Left kidney (tissue), 2 donors: Measurements from ENCODE around the gene PSD4. TPM values are rescaled to one million over a fixed set of nuclear protein-coding genes. Genes with fewer than 3 reads are reported as not detected.

ENCODE experiments used
- DNase-seq: peaks from one replicate; pipeline ENCODE4 v3.0.0-alpha.2; 2013
- polyA plus RNA-seq: library from polyadenylated mRNA; unstranded; fragments of 120-200 nt; gene quantifications from one replicate; pipeline ENCODE4 v1.2.1, GENCODE V29; 2013; ENCODE audit not compliant: insufficient read length

The PSD4 gene
- polyA plus RNA-seq, 1 donor, result 10.0 TPM

DNA sequence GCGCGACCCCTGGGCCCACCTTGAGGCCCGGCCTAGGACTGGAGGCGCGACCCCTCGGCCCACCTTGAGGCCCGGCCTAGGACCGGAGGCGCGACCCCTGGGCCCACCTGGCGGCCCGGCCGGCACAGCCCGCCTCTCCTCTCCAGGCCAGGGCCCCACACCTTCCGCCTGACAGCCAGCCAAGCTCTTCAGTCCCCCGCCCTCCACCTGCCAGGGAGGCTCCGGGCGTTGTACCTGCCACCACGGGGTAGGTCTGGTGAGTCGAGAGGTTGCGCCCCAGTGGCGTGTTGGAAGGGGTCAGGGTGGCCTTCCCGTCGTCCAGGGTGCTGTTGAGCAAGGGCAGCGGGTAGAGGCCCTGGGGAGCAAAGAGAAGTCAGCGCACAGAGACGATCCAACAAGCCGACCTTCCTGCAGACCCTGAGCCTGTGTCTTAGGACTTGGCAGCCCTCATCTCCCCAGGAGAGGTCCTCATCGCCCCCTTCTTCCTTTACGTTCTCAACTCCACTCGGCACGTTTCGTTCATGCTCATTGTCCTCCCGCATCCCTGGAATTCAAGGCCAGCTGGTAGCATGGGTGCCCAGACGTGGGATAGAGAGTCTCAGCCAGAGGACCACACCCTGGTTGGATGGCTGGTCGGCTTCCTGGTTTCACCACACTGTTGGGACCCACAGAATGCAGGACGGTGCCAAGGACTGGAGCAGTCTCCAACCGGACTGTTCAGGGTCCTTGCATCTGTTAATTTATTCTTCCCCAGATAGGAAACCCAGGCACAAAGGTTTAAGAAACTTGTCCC, 62.8 kb downstream of the PSD4 start:
- DNase-seq, result no peak

DNA sequence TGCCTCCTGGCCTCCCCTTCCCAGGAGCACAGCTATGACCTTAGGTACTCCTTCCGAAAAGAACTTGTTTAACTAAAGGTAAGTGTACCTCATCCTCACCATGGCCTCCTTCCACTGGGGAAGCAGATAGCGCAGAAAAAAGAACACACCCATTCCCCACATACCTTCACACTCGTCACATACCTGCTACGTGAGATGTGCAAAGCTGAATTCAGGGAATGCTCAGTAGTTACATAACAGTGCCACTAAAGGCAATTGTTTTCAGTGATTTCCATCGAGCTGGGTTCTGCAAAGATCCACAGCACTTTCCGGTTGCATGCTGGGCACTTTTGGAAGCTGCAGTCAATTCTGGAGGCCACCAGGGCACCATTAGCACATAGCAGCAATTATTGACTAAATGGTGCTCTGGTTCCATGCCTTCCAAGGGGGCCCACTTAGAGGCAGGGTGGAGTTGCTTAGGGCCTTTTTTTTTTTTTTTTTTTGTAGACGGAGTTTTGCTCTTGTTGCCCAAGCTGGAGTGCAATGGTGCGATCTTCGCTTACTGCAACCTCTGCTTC, 63.9 kb downstream of the PSD4 start:
- no peak for DNase-seq

DNA sequence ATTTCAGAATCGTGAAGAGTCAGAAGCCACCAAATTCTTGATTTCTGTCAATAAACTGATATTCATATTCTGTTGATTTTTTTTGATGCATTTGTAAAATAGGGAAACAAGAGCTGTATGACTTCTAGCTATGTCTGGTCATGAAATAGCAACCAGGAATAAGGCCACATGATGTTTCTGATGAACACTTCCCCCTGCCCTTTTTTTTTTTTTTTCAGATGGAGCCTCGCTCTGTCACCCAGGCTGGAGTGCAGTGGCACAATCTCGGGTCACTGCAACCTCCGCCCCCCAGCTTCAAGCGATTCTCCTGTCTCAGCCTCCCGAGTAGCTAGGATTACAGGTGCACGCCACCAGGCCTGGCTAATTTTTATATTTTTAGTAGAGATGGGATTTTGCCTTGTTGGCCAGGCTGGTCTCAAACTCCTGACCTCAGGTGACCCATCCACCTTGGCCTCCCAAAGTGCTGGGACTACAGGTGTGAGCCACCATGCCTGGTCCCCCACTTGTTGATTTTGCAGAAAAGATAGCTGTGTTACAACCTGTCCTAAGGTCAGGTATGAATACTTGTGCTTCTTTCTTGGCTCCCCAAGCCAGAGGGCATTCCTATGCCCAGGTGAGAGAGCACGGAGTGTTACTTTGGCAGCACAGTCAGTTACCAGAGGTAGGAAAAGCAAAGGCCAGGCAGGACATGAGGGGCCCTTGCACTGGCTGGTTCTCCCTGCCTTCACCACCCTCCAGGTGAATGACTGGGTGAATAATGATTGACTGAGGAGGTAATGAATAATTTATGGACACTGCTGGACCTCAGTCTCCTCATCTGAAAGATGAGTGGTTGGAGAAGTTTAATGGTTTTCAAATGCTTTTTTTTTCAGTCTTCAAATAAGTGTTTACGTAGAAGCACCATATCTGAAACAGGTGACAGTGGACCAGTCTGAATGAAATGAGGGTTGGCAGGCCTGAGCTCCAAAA, 65.4 kb downstream of the PSD4 start:
- no peak for DNase-seq

DNA sequence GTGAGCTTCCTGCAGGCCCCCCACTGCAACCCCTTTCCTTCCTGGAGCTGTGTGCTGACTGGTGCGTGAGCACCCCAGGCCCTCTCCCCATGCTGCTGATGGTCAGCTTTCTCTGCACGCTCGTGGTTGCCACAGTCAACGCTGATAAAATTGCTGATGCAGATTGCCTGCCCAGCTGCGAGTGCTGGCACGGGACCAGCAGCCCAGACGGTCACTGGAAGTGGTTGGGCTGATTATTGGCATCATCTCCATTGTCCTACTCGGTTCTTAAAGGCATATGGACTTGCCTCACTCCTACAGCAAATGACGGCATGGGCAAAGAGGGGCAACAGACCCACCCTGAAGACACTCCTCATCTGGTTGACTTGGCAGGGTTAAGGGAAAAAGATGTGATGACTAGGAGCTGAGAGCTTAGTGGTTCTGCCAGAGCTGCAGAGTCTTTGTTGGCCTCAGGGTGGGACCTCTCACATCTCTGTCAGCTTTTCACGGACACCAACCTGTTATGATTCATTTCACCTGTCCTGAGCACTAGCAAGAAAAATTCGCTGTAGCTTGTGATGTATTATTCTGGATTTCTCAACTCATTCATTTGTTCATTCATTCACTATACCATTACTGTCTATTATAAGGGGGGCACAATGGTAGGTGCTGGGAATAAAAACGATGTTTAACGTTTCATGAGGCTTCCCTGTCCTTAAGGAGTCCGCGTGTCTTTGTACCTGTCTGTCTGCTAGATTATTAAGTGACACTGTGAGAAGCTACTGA, 66.6 kb downstream of the PSD4 start:
- DNase-seq, result no peak

DNA sequence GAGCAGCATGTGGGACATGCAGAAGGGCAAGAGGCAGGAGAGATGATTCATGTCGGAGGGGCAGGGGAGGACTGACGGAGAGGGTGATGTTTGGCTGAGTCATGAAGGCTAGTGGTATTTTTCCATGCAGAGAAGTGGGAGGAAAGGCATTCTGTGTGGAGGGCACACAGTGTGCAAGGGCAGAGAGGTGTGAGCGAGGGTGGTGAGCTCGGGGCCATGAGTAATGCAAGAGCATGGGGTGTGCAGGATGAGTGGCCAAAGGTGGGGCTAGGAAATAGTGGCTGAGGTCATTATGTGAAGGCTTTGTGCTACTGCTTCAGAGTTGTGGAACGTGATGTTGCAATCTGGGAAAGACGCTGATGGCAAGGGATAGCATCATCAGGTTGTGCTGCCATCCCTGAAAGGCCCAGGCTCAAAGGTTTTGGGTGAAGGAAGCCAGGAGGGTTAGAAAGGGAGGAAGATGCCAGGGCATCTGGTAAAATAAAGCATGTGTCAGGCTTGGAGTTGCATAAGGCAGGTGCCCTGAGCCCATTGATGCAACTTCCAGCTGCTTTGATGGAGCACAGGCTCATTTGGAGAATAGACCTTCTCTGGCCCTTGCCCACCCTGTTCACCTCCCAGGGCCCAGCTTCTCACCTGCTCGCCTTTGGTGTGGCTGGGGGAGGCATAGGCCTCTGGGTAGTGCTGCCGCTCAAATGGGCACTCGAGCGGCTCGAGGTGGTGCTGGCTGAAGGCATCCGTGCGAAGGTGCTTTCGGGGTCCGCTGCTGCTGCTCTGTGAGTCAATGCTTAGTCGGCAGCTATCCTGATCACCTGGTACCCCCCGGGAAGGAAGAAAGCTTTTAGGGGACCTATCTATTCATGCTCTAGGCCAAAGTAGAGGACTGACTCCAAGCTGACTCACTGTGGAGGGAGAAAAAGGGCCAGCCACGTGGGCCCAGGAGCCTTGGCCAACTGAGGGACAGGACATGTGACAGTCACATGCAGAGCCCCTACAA, 67.4 kb downstream of the PSD4 start:
- DNase-seq, result no peak

DNA sequence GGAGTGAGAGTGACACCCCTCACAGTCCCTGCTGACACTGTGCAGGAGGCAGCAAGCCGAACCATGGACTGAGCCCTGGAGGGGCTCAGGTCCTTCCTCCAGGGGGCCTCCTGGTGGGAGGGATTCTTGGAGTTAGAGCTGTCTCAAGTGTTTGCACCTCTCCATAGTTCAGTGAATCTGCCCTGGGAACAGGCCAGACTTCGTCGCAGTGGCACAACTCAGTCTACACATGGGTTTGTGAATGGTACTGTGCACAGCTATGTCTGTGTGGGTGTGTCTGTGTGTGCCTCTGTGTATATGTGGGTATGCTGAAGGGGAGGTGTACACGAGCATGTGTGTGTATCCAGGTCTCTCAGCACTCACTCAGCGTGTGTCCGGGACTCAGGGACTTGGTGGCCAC, 68.6 kb downstream of the PSD4 start:
- DNase-seq, result no peak

DNA sequence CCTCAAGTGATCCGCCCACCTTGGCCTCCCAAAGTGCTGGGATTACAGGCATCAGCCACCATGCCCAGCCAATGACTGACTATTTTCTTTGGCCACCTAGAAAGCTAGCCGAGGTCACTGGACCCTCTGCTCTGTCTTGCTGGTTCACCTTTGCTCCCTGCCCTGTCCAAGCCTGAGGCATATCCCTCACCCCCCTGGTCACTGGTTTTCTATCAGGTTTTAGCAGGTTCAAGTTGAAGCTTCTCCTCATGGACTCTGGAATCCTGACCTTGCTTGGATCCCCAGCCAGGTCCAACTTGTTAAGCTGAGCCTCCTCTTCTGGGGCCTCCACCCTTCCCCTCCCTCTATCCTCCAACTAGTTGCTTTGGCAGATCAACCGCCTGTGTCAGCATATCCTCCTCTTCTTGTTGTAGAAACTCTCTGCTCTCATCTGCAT, 71.5 kb downstream of the PSD4 start:
- DNase-seq, result no peak

DNA sequence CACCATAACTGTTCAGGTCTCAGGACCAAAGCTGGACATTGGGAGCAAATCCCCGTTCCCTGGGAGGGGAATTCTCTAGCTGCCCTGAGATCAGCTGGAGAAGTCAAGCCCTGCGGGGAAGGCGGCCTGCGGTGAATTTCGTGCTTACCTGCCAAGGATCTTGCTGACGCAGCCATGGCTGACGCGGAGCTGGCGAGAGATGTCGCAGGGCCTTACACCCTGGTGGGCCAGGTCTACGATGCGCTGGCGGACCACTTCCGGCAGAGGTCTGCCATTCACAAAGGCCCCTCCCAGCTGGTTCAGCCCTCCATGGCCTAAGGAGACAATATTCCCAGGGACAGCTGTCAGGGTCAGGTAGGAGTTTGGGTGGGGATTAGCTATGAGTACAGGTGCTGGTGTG, 72.8 kb downstream of the PSD4 start:
- DNase-seq, result no peak

DNA sequence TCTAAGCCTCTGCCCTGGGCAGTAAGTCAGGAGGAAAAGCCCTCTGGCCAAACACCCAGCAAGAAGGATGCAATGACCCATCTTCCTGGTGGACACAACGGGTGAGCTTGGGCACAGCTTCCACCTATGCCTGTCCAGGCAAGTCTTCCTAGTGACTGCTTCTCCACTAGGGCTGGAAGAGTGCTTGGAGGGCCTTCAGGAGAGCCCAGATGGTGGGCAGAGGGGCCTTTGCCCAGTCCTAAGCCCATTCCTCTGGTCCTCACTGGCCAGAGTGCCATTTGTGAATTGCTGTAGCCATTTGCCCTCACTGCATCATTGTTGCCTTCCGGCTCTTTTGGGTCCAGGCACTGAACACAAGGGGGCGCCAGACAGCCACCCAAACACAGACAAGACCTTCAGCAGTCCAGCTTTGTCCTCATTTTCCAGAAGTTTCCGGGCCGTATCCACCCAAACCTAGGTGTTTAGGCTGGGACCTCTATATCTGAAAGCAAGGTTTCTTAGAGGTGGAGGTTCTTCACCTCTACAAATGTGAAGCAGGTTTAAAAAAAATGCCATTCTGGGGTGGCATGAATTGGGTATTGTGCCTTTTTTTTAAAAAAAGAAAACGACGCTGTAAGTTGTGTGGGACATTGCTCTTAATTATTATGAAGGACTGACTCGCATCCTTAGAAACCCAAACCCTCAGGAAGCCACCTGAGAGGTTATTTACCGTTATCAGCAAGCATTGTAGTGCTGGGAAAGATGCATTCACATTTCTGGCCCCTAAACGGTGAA, 75.4 kb downstream of the PSD4 start:
- peak; percentile 70 for DNase-seq

DNA sequence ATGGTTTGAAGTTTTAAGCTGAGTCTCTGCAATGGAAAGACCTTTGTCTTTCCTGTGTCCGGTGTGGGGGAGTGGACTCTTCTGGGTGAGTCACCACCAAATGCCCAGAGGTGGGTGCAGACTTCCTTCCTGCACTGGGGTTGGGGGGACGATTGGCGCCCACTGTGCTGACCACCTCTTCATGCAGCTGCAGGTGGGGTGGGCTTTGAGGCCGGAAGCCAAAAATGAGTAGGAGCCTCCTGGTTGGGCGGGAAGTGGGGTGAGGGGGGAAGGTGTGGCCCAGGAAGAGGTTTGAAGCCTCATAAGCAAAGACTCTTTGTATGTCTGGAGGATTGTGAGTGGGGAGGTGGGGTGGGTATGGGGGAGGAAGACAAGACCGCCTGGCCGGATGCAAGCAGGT, 77.3 kb downstream of the PSD4 start:
- no peak for DNase-seq

DNA sequence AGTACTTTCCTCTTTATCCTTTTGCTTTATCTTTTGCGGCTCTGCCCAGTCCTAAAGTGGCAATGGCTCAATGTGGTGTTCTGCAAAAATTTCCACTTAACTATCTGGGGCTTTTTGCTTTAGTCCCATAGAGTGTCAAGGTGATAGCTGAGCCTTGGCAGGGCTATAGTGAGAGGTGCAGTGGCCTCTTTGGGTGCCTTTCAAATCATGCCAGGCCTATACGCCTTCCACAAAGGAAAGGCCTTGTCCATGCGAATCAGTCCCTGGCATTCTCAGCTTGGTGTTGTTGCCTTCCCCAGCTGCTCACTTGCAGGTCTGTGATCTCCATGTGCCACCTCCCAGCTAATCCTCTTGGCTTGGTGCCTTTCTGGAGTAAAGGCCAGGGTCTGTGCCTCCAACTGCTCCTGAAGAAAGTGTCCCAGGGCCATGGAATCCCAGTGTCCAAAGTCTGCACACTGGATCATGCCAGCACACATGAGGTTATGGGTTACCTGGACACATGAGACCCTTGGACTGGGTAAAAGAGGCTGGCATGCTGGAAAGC, 78.3 kb downstream of the PSD4 start:
- DNase-seq, result no peak

DNA sequence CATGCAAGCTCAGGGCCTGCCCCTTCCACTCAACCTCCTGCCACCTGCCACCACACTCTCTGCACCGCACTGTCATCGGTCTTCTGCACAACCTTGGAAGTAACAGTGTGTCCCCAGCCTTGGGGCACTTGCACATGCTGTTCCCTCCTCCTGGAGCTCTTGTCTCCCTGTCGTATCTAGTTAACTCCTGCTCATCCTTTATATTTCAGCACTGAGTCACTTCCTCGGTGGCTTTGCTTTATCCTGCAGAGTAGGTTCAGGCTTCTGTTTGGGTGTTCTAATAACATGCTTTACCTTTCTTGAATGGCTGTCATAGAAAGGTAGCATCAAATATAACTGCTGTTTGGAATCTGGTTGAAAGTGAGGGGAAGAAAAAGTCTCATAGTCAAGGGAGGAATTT, 79.7 kb downstream of the PSD4 start:
- DNase-seq, result no peak

DNA sequence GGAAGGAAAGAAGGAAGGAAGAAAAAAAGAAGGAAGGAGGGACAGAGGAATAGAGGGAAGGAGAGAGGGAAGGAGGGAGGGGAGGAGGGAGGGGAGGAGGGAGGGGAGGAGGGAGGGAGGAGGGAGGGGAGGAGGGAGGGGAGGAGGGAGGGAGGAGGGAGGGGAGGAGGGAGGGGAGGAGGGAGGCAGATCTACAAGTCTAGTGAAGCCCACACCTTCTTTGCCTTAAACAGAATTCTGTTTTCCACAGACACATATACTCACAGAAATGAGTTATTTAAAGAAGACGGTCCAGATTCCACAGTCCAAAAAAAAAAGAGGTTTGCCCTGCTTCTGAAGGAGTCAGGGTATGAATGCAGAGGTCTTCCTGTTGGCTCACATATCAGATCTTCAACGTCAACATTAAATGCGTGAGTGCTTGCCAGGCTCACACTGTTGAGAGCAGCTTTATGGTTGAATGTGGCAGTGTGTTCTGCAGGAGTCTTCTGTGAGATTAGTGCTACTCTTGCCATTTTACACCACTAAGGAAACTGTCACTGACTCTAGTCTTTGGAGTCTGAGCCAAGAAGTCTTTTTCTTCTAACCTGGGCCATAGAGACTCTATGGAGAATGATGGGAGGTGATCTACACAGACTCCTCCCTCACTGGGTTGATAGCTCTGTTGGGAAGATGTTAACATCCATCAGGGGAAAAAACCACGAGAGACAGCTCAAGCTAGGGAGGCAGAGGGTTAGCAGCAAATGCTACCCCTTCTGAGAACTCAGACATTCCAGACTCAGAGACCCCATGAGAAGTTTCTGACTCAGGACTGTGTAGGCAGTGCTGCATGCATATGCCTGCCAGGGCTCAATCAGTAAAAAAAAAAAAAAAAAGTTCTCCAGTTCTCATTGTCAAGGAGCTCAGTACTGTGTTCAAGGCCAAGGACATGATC, 81.6 kb downstream of the PSD4 start:
- no peak for DNase-seq

DNA sequence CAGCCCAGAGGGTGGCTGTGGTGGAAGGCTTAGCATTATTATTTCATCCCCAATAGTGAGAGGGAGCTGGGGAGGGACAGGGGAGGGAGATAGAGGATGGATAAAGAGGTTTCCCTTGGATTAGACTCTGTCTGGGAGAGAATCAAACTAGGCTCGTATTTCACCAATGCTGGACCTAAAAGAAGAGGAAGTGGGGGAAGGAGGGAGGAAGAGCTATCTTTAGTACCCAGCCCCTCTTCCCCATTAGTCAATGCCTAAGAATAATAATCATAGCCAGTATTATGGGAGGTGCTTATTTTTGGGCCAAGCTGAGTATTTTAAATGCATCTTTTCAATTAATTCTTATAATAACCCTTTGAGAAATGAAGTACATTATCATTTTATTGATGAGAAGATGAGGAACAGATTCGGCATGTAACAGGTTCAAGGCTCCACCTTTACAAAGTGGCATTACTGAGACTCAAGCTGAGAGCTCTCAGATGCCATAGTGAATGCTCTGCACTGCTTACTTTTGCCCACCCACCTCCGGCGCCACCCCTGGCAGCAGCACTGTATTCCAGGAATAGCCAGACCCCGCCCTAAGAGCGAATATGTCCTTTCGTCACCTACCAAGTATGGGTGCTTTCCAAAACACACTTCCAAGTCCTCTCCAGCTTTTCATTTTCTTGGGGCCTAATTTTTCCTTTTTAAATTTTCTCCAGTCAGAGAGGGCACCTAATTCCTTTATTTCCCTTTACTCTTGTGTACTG, 83.9 kb downstream of the PSD4 start:
- no peak for DNase-seq

DNA sequence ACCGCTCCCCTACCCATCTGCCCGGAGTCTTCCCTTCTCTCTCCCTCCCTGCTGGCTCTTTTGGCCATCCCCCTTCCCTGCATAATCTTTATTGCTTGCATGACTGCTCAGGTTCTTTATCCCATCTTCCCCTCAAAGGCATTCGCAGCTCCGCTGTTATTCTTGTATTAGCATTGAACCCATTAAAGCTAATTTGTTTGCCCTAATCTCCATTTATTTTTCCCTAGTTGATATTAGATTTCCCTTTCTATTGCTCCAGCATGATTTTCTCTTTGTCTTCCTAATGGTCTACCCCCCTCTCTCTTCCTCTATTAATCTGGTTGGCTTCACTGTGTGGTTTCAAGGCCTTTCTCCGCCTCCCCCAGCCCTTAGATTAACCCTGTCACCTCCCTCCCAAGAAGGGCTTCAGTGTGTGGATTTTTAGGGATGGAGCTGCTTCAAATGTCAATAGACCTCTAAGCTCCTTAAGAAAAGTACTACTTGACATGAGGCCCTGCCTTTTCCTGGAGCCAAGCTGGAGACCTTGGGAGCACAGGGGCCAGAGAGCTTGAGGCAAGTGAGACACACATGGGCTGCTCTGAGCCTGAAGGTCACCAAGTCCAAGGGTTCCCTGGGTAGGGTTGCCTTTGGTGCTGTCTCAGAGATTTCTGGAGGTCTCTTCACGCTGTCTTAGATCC, 84.8 kb downstream of the PSD4 start:
- DNase-seq, result no peak
